ENCODE results near the gene CYP3A7. TPM values are rescaled to one million over a fixed set of nuclear protein-coding genes. Genes with fewer than 3 reads are reported as not detected.
A peak's percentile ranks its signal among the peaks of the same experiment; 100 is the strongest.
"Not testable (repeated sequence)": the region's sequence is repeated elsewhere in the genome, so short reads cannot be mapped to it uniquely, and the experiment has no call there.

The CYP3A7 gene
- total RNA-seq, 1 experiment from 2014 or later, result not detected

GRCh38 chr7:99694201-99694911 lies 40.6 kb downstream of the CYP3A7 start:
- no peaks in the 10 kb centered on the region for H3K36me3 ChIP-seq (ENCODE audit: control insufficient read depth, insufficient read depth, low read length)
- H3K36me3 Mint-ChIP-seq (ENCODE audit: insufficient read depth, unreplicated experiment), result no peaks in the 10 kb centered on the region
- peaks cover 38% of the 10 kb centered on the region for H3K4me1 ChIP-seq
- no peak overlapping the region for H3K4me3 ChIP-seq (ENCODE audit: low read depth, low read length)
- H3K9me3 ChIP-seq, result no peaks in the 10 kb centered on the region
- no peak for TF ChIP-seq CTCF (IDR thresholded peaks at IDR 0.05; ENCODE audit: insufficient read depth in 1 of 2, low read depth in 1 of 2, low read length in 1 of 2, severe bottlenecking in 1 of 2, unreplicated experiment in 1 of 2)
- DNase-seq, result peak; percentile 55 to 67
- H3K4me3 Mint-ChIP-seq (ENCODE audit: unreplicated experiment), result peak overlapping the region; percentile 59
- H3K4me1 Mint-ChIP-seq (ENCODE audit: low read depth, unreplicated experiment), result peaks cover 39% of the 10 kb centered on the region
- no TSS peak for BruUV-seq (replicated peaks)
- CTCF ChIA-PET, result interaction anchor here (0.5 to 0.8 kb wide), 3 partner anchors 169 to 303 kb away, joined by 3 to 4 read pairs (median 3); no protein-coding TSS in a partner anchor
- H3K27me3 ChIP-seq (replicated peaks; ENCODE audit: control insufficient read depth, insufficient read depth, low read length), result no peaks in the 10 kb centered on the region
- POLR2A ChIA-PET, result interaction anchor here (0.6 to 1.1 kb wide), 2 partner anchors 78 to 816 kb away, joined by 3 to 8 read pairs; partner anchors contain the start of gene ZSCAN25
- H3K9me3 Mint-ChIP-seq (ENCODE audit: unreplicated experiment), result peaks cover under 1% of the 10 kb centered on the region
- H3K27me3 Mint-ChIP-seq (ENCODE audit: insufficient read depth, unreplicated experiment), result no peaks in the 10 kb centered on the region
- H3K27ac Mint-ChIP-seq (ENCODE audit: unreplicated experiment), result peak overlapping the region; percentile 87
- intact Hi-C loops (cut with micrococcal nuclease; ENCODE audit: unreplicated experiment), result loop anchor here (2.0 to 10.0 kb wide), 4 partner anchors 16 to 190 kb away; partner anchors contain the start of genes CYP3A5, ZKSCAN5 and ZNF394

- peak overlapping the region; percentile 87 for H3K27ac Mint-ChIP-seq (ENCODE audit: unreplicated experiment)
- H3K4me3 ChIP-seq (ENCODE audit: low read depth, low read length), result peak overlapping the region; percentile 24; the same call in 1 of the 2 replicates
- peaks cover 38% of the 10 kb centered on the region for H3K4me1 ChIP-seq
- H3K9me3 ChIP-seq, result no peaks in the 10 kb centered on the region
- H3K27me3 ChIP-seq (replicated peaks; ENCODE audit: control insufficient read depth, insufficient read depth, low read length), result no peaks in the 10 kb centered on the region
- H3K4me1 Mint-ChIP-seq (ENCODE audit: low read depth, unreplicated experiment), result peaks cover 33% of the 10 kb centered on the region
- DNase-seq, result peak; percentile 80 to 91
- ChIA-PET CTCF (interaction anchor here (0.8 kb wide), 2 partner anchors 136 to 168 kb away, joined by 3 read pairs; no protein-coding TSS in a partner anchor), POLR2A (interaction anchor here (0.7 kb wide), 1 partner anchor 77 kb away, joined by 4 read pairs; the partner anchor contains the start of gene ZSCAN25)
- no peaks in the 10 kb centered on the region for H3K36me3 ChIP-seq (ENCODE audit: control insufficient read depth, insufficient read depth, low read length)
- H3K4me3 Mint-ChIP-seq (ENCODE audit: unreplicated experiment), result peak overlapping the region; percentile 59
- TSS peak; percentile 82 for BruUV-seq (replicated peaks)
- intact Hi-C loops (cut with micrococcal nuclease; ENCODE audit: unreplicated experiment), result loop anchor here (2.0 to 10.0 kb wide), 4 partner anchors 15 to 189 kb away; partner anchors contain the start of genes CYP3A5, ZKSCAN5 and ZNF394
- no peak for TF ChIP-seq CTCF (IDR thresholded peaks at IDR 0.05; ENCODE audit: insufficient read depth in 1 of 2, low read depth in 1 of 2, low read length in 1 of 2, severe bottlenecking in 1 of 2, unreplicated experiment in 1 of 2)
- H3K9me3 Mint-ChIP-seq (ENCODE audit: unreplicated experiment), result peaks cover 8% of the 10 kb centered on the region
- H3K36me3 Mint-ChIP-seq (ENCODE audit: insufficient read depth, unreplicated experiment), result no peaks in the 10 kb centered on the region
- H3K27me3 Mint-ChIP-seq (ENCODE audit: insufficient read depth, unreplicated experiment), result no peaks in the 10 kb centered on the region
Measured at GRCh38 chr7:99693427-99694200, 41.4 kb downstream of the CYP3A7 start.

- no peak overlapping the region for H3K4me3 ChIP-seq (ENCODE audit: low read depth, low read length)
- no TSS peak for BruUV-seq (replicated peaks)
- TF ChIP-seq CTCF (IDR thresholded peaks at IDR 0.05; ENCODE audit: insufficient read depth in 1 of 2, low read depth in 1 of 2, low read length in 1 of 2, severe bottlenecking in 1 of 2, unreplicated experiment in 1 of 2), result no peak
- no peaks in the 10 kb centered on the region for H3K27me3 ChIP-seq (replicated peaks; ENCODE audit: control insufficient read depth, insufficient read depth, low read length)
- CTCF ChIA-PET, result interaction anchor here (0.8 kb wide), 1 partner anchor 137 kb away, joined by 3 read pairs; no protein-coding TSS in a partner anchor
- Mint-ChIP-seq H3K4me3 (ENCODE audit: unreplicated experiment) (peak overlapping the region; percentile 59), H3K27ac (ENCODE audit: unreplicated experiment) (peak overlapping the region; percentile 87), H3K9me3 (ENCODE audit: unreplicated experiment) (peaks cover 9% of the 10 kb centered on the region), H3K27me3 (ENCODE audit: insufficient read depth, unreplicated experiment) (no peaks in the 10 kb centered on the region), H3K4me1 (ENCODE audit: low read depth, unreplicated experiment) (peaks cover 33% of the 10 kb centered on the region), H3K36me3 (ENCODE audit: insufficient read depth, unreplicated experiment) (no peaks in the 10 kb centered on the region)
- no peaks in the 10 kb centered on the region for H3K9me3 ChIP-seq
- no peak for DNase-seq
- intact Hi-C loops (cut with micrococcal nuclease; ENCODE audit: unreplicated experiment), result loop anchor here (5.0 to 10.0 kb wide), 3 partner anchors 34 to 188 kb away; partner anchors contain the start of genes ZKSCAN5 and ZNF394
- POLR2A ChIA-PET, result interaction anchor here (0.7 kb wide), 1 partner anchor 77 kb away, joined by 4 read pairs; the partner anchor contains the start of gene ZSCAN25
- peaks cover 38% of the 10 kb centered on the region for H3K4me1 ChIP-seq
- no peaks in the 10 kb centered on the region for H3K36me3 ChIP-seq (ENCODE audit: control insufficient read depth, insufficient read depth, low read length)
Measured at GRCh38 chr7:99693100-99693426, 41.9 kb downstream of the CYP3A7 start.

GRCh38 chr7:99692563-99692962 lies 42.4 kb downstream of the CYP3A7 start:
- intact Hi-C loops (cut with micrococcal nuclease; ENCODE audit: unreplicated experiment), result loop anchor here (5.0 to 10.0 kb wide), 3 partner anchors 35 to 188 kb away; partner anchors contain the start of genes ZKSCAN5 and ZNF394
- H3K27me3 ChIP-seq (replicated peaks; ENCODE audit: control insufficient read depth, insufficient read depth, low read length); H3K9me3 Mint-ChIP-seq (ENCODE audit: unreplicated experiment); CTCF ChIA-PET; DNase-seq; H3K4me3 ChIP-seq (ENCODE audit: low read depth, low read length); H3K4me3 Mint-ChIP-seq (ENCODE audit: unreplicated experiment); POLR2A ChIA-PET; H3K36me3 Mint-ChIP-seq (ENCODE audit: insufficient read depth, unreplicated experiment); H3K27me3 Mint-ChIP-seq (ENCODE audit: insufficient read depth, unreplicated experiment); H3K36me3 ChIP-seq (ENCODE audit: control insufficient read depth, insufficient read depth, low read length); H3K9me3 ChIP-seq; BruUV-seq (replicated peaks): not testable (repeated sequence)
- Mint-ChIP-seq H3K27ac (ENCODE audit: unreplicated experiment) (peak overlapping the region; percentile 87), H3K4me1 (ENCODE audit: low read depth, unreplicated experiment) (peaks cover 33% of the 10 kb centered on the region)
- H3K4me1 ChIP-seq, result peaks cover 38% of the 10 kb centered on the region

Measured in Caco-2 (cell line).